Measurements from ENCODE around the gene ACO2. TPM values are rescaled to one million over a fixed set of nuclear protein-coding genes. Genes with fewer than 3 reads are reported as not detected.

ACO2 gene
- total and polyA plus RNA-seq, 10 of the 15 experiments (the other 5 are each of a cell fraction or from before 2014, with no cell fraction given): 21.4 to 214 (median 88.5) TPM

DNA sequence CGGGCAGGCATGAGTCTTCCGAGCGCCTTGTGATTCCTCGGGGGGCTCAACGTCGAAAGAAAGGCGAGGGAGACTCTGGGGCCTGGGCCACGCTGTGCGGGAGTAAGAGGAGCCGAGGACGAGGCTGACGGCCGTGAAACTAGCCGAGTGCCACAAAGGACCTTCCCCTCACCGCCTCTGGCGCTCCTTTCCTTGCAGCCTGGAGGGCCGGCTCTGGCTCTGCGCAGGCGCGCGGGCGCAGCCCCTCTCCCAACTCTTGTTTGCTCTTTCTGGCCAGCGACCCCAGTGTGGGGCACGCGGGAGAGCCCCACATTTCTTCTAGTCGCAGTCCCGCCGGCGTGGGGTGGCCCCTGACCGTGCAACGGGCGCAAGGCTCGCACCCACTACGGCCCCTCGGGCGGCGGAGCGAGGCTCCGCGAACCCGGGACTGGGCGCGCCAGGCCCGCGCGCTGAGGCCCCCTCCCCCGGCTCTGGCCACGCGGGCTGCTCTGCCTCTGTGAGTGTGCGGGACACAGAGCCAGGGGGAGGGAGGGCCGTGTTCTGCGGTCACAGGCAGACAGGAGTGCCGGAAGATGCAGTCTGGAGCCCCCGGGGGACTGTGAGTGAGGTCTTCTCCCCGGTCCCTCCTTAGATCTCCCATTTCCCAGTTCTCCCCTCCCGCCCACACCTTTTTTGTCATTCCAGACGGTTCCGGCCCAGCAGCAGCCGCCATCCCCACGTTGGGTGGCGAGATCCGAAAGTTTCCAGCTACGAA is 21.3 kb upstream of the ACO2 start (continued):
- TF ChIP-seq, protein P1, sequence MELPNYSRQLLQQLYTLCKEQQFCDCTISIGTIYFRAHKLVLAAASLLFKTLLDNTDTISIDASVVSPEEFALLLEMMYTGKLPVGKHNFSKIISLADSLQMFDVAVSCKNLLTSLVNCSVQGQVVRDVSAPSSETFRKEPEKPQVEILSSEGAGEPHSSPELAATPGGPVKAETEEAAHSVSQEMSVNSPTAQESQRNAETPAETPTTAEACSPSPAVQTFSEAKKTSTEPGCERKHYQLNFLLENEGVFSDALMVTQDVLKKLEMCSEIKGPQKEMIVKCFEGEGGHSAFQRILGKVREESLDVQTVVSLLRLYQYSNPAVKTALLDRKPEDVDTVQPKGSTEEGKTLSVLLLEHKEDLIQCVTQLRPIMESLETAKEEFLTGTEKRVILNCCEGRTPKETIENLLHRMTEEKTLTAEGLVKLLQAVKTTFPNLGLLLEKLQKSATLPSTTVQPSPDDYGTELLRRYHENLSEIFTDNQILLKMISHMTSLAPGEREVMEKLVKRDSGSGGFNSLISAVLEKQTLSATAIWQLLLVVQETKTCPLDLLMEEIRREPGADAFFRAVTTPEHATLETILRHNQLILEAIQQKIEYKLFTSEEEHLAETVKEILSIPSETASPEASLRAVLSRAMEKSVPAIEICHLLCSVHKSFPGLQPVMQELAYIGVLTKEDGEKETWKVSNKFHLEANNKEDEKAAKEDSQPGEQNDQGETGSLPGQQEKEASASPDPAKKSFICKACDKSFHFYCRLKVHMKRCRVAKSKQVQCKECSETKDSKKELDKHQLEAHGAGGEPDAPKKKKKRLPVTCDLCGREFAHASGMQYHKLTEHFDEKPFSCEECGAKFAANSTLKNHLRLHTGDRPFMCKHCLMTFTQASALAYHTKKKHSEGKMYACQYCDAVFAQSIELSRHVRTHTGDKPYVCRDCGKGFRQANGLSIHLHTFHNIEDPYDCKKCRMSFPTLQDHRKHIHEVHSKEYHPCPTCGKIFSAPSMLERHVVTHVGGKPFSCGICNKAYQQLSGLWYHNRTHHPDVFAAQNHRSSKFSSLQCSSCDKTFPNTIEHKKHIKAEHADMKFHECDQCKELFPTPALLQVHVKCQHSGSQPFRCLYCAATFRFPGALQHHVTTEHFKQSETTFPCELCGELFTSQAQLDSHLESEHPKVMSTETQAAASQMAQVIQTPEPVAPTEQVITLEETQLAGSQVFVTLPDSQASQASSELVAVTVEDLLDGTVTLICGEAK (IDR thresholded peaks at IDR 0.05; ENCODE audit: borderline replicate concordance): no peak
- TF ChIP-seq, protein P2, sequence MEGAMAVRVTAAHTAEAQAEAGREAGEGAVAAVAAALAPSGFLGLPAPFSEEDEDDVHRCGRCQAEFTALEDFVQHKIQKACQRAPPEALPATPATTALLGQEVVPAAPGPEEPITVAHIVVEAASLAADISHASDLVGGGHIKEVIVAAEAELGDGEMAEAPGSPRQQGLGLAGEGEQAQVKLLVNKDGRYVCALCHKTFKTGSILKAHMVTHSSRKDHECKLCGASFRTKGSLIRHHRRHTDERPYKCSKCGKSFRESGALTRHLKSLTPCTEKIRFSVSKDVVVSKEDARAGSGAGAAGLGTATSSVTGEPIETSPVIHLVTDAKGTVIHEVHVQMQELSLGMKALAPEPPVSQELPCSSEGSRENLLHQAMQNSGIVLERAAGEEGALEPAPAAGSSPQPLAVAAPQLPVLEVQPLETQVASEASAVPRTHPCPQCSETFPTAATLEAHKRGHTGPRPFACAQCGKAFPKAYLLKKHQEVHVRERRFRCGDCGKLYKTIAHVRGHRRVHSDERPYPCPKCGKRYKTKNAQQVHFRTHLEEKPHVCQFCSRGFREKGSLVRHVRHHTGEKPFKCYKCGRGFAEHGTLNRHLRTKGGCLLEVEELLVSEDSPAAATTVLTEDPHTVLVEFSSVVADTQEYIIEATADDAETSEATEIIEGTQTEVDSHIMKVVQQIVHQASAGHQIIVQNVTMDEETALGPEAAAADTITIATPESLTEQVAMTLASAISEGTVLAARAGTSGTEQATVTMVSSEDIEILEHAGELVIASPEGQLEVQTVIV (IDR thresholded peaks at IDR 0.05; ENCODE audit: borderline replicate concordance, partially characterized antibody): no peak
- TF ChIP-seq, protein P3, sequence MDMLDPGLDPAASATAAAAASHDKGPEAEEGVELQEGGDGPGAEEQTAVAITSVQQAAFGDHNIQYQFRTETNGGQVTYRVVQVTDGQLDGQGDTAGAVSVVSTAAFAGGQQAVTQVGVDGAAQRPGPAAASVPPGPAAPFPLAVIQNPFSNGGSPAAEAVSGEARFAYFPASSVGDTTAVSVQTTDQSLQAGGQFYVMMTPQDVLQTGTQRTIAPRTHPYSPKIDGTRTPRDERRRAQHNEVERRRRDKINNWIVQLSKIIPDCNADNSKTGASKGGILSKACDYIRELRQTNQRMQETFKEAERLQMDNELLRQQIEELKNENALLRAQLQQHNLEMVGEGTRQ (IDR thresholded peaks at IDR 0.05; ENCODE audit: borderline replicate concordance, low read depth, low read length): no peak
- TF ChIP-seq ZNF207 (IDR thresholded peaks at IDR 0.05; ENCODE audit: borderline replicate concordance) (no peak), NBN (IDR thresholded peaks at IDR 0.05) (no peak), TAF1 (IDR thresholded peaks at IDR 0.05; ENCODE audit: borderline replicate concordance, low read depth, low read length) (peak; percentile 42; the same call in 1 of the 2 replicates), PAX8 (IDR thresholded peaks at IDR 0.05) (no peak), NFXL1 (IDR thresholded peaks at IDR 0.05; ENCODE audit: borderline replicate concordance) (no peak), FOXM1 (IDR thresholded peaks at IDR 0.05; ENCODE audit: low read depth, low read length) (no peak), SREBF2 (IDR thresholded peaks at IDR 0.05; ENCODE audit: low read length) (no peak), CBX5 (IDR thresholded peaks at IDR 0.05; ENCODE audit: low read depth) (no peak), IKZF1 (conservative IDR thresholded peaks at IDR 0.05) (no peak), EP300 (IDR thresholded peaks at IDR 0.05; ENCODE audit: borderline replicate concordance in 1 of 2, control insufficient read depth in 1 of 2, low read depth in 2 of 2, low read length in 2 of 2) (no peak), ZSCAN29 (IDR thresholded peaks at IDR 0.05) (no peak)
- TF ChIP-seq, protein P4, sequence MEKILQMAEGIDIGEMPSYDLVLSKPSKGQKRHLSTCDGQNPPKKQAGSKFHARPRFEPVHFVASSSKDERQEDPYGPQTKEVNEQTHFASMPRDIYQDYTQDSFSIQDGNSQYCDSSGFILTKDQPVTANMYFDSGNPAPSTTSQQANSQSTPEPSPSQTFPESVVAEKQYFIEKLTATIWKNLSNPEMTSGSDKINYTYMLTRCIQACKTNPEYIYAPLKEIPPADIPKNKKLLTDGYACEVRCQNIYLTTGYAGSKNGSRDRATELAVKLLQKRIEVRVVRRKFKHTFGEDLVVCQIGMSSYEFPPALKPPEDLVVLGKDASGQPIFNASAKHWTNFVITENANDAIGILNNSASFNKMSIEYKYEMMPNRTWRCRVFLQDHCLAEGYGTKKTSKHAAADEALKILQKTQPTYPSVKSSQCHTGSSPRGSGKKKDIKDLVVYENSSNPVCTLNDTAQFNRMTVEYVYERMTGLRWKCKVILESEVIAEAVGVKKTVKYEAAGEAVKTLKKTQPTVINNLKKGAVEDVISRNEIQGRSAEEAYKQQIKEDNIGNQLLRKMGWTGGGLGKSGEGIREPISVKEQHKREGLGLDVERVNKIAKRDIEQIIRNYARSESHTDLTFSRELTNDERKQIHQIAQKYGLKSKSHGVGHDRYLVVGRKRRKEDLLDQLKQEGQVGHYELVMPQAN (conservative IDR thresholded peaks at IDR 0.05): peak; percentile 50
- TF ChIP-seq, protein P5, sequence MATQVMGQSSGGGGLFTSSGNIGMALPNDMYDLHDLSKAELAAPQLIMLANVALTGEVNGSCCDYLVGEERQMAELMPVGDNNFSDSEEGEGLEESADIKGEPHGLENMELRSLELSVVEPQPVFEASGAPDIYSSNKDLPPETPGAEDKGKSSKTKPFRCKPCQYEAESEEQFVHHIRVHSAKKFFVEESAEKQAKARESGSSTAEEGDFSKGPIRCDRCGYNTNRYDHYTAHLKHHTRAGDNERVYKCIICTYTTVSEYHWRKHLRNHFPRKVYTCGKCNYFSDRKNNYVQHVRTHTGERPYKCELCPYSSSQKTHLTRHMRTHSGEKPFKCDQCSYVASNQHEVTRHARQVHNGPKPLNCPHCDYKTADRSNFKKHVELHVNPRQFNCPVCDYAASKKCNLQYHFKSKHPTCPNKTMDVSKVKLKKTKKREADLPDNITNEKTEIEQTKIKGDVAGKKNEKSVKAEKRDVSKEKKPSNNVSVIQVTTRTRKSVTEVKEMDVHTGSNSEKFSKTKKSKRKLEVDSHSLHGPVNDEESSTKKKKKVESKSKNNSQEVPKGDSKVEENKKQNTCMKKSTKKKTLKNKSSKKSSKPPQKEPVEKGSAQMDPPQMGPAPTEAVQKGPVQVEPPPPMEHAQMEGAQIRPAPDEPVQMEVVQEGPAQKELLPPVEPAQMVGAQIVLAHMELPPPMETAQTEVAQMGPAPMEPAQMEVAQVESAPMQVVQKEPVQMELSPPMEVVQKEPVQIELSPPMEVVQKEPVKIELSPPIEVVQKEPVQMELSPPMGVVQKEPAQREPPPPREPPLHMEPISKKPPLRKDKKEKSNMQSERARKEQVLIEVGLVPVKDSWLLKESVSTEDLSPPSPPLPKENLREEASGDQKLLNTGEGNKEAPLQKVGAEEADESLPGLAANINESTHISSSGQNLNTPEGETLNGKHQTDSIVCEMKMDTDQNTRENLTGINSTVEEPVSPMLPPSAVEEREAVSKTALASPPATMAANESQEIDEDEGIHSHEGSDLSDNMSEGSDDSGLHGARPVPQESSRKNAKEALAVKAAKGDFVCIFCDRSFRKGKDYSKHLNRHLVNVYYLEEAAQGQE (IDR thresholded peaks at IDR 0.05; ENCODE audit: low read depth, low read length): peak; percentile 15; the same call in 1 of the 2 replicates

All from GM12878 (cell line).